GM11168 (cell line): Measurements from ENCODE around the gene MAP4K3.

ENCODE experiments used
- in situ Hi-C: fragments of 300-500 bp; cut with MboI; formaldehyde crosslinking; loops from one replicate; pipeline ENCODE4 v1.12.0; 2022; ENCODE audit warnings: low sequenced_read_pairs; ENCODE audit not compliant: unreplicated experiment

Gene MAP4K3

GRCh38 chr2:39379643-39380524, 57.2 kb downstream of the MAP4K3 start:
- in situ Hi-C loops = no loop called here

GRCh38 chr2:39378968-39379367, 58.1 kb downstream of the MAP4K3 start:
- in situ Hi-C loops = no loop called here

- in situ Hi-C loops = no loop called here
These were observed 59.7 kb downstream of the MAP4K3 start for GRCh38 chr2:39377226-39377939.

GRCh38 chr2:39375917-39376316, 61.2 kb downstream of the MAP4K3 start:
- in situ Hi-C loops = no loop called here

- in situ Hi-C loops = loop anchor here (25.0 kb wide), 1 partner anchor 339 kb away; no protein-coding TSS in a partner anchor
These were observed 63.8 kb downstream of the MAP4K3 start for GRCh38 chr2:39373181-39373802.

GRCh38 chr2:39370101-39370500, 67.0 kb downstream of the MAP4K3 start:
- in situ Hi-C loops = loop anchor here (25.0 kb wide), 1 partner anchor 342 kb away; no protein-coding TSS in a partner anchor

GRCh38 chr2:39368846-39369245, 68.2 kb downstream of the MAP4K3 start:
- in situ Hi-C loops = loop anchor here (25.0 kb wide), 1 partner anchor 343 kb away; no protein-coding TSS in a partner anchor

- in situ Hi-C loops = loop anchor here (25.0 kb wide), 1 partner anchor 344 kb away; no protein-coding TSS in a partner anchor
These were observed 68.7 kb downstream of the MAP4K3 start for GRCh38 chr2:39368376-39368775.

GRCh38 chr2:39362595-39362994, 74.5 kb downstream of the MAP4K3 start:
- in situ Hi-C loops = loop anchor here (25.0 kb wide), 1 partner anchor 350 kb away; no protein-coding TSS in a partner anchor

- in situ Hi-C loops = loop anchor here (25.0 kb wide), 1 partner anchor 351 kb away; no protein-coding TSS in a partner anchor
These were observed 75.6 kb downstream of the MAP4K3 start for GRCh38 chr2:39361511-39361910.

GRCh38 chr2:39360342-39360741, 76.7 kb downstream of the MAP4K3 start:
- in situ Hi-C loops = loop anchor here (25.0 kb wide), 1 partner anchor 352 kb away; no protein-coding TSS in a partner anchor

- in situ Hi-C loops = loop anchor here (25.0 kb wide), 1 partner anchor 353 kb away; no protein-coding TSS in a partner anchor
These were observed 77.5 kb downstream of the MAP4K3 start for GRCh38 chr2:39359453-39360038.

- in situ Hi-C loops = loop anchor here (25.0 kb wide), 1 partner anchor 355 kb away; no protein-coding TSS in a partner anchor
These were observed 80.0 kb downstream of the MAP4K3 start for GRCh38 chr2:39356922-39357639.

- in situ Hi-C loops = loop anchor here (25.0 kb wide), 1 partner anchor 362 kb away; no protein-coding TSS in a partner anchor
These were observed 86.4 kb downstream of the MAP4K3 start for GRCh38 chr2:39350658-39351057.

GRCh38 chr2:39338502-39338901, 98.6 kb downstream of the MAP4K3 start:
- in situ Hi-C loops = no loop called here

- in situ Hi-C loops = no loop called here
These were observed 101.2 kb downstream of the MAP4K3 start for GRCh38 chr2:39335930-39336329.

GRCh38 chr2:39334978-39335377, 102.1 kb downstream of the MAP4K3 start:
- in situ Hi-C loops = no loop called here

GRCh38 chr2:39334529-39334928, 102.6 kb downstream of the MAP4K3 start:
- in situ Hi-C loops = no loop called here

- in situ Hi-C loops = no loop called here
These were observed 110.4 kb downstream of the MAP4K3 start for GRCh38 chr2:39326644-39327043.
